Measurements from ENCODE around the gene STAT2. TPM values are rescaled to one million over a fixed set of nuclear protein-coding genes. Genes with fewer than 3 reads are reported as not detected.

STAT2 gene
- total and polyA plus RNA-seq, 9 of the 15 experiments (the other 6 are each of a cell fraction or from before 2014, with no cell fraction given), result 15.5 to 46.9 (median 40.1) TPM

DNA sequence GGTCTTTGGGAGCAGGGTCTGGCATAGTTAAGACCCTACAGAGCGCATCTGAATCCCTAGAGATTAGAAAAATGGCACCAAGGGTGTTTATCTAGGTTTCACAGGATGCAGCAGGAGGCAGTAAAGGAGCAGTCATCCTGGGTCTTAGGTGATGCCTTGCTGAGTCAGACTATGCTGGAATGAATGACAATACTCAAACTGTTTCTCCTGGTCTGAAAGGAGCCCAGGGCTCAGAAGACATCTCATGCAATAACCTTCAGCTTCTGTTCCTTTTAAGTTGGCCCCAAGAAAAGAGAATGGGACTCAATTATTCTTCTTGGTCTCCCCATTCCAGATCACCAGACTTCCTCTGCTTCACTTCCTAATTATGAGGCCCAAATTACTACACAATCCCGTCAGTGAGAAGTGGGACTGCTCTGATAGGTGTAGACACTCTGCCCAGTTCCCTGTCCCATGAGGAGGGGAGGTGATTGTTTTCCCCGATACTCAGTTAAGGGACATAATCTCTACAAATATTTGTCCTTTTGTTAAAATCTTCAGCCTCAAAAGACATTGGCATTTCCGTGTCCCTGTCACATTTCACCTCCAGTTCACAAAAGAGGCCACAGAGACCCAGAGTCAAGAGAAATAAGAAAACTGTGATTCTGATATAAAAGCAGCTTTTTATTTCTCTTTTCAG, 17.5 kb upstream of the STAT2 start (continued):
- TF ChIP-seq, protein P1, sequence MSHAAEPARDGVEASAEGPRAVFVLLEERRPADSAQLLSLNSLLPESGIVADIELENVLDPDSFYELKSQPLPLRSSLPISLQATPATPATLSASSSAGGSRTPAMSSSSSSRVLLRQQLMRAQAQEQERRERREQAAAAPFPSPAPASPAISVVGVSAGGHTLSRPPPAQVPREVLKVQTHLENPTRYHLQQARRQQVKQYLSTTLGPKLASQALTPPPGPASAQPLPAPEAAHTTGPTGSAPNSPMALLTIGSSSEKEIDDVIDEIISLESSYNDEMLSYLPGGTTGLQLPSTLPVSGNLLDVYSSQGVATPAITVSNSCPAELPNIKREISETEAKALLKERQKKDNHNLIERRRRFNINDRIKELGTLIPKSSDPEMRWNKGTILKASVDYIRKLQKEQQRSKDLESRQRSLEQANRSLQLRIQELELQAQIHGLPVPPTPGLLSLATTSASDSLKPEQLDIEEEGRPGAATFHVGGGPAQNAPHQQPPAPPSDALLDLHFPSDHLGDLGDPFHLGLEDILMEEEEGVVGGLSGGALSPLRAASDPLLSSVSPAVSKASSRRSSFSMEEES (CRISPR knock-in tag; IDR thresholded peaks at IDR 0.05), result no peak
- no peak for TF ChIP-seq PHTF2 (CRISPR knock-in tag; IDR thresholded peaks at IDR 0.05)
- TF ChIP-seq ZNF124 (CRISPR knock-in tag; IDR thresholded peaks at IDR 0.05), result no peak
- no peak for TF ChIP-seq FUS (optimal IDR thresholded peaks at IDR 0.05; ENCODE audit: low read depth, low read length)
- no peak for TF ChIP-seq NCOA4 (IDR thresholded peaks at IDR 0.05; ENCODE audit: partially characterized antibody)
- no peak for TF ChIP-seq NR1H2 (CRISPR knock-in tag; IDR thresholded peaks at IDR 0.05)
- TF ChIP-seq, protein P2, sequence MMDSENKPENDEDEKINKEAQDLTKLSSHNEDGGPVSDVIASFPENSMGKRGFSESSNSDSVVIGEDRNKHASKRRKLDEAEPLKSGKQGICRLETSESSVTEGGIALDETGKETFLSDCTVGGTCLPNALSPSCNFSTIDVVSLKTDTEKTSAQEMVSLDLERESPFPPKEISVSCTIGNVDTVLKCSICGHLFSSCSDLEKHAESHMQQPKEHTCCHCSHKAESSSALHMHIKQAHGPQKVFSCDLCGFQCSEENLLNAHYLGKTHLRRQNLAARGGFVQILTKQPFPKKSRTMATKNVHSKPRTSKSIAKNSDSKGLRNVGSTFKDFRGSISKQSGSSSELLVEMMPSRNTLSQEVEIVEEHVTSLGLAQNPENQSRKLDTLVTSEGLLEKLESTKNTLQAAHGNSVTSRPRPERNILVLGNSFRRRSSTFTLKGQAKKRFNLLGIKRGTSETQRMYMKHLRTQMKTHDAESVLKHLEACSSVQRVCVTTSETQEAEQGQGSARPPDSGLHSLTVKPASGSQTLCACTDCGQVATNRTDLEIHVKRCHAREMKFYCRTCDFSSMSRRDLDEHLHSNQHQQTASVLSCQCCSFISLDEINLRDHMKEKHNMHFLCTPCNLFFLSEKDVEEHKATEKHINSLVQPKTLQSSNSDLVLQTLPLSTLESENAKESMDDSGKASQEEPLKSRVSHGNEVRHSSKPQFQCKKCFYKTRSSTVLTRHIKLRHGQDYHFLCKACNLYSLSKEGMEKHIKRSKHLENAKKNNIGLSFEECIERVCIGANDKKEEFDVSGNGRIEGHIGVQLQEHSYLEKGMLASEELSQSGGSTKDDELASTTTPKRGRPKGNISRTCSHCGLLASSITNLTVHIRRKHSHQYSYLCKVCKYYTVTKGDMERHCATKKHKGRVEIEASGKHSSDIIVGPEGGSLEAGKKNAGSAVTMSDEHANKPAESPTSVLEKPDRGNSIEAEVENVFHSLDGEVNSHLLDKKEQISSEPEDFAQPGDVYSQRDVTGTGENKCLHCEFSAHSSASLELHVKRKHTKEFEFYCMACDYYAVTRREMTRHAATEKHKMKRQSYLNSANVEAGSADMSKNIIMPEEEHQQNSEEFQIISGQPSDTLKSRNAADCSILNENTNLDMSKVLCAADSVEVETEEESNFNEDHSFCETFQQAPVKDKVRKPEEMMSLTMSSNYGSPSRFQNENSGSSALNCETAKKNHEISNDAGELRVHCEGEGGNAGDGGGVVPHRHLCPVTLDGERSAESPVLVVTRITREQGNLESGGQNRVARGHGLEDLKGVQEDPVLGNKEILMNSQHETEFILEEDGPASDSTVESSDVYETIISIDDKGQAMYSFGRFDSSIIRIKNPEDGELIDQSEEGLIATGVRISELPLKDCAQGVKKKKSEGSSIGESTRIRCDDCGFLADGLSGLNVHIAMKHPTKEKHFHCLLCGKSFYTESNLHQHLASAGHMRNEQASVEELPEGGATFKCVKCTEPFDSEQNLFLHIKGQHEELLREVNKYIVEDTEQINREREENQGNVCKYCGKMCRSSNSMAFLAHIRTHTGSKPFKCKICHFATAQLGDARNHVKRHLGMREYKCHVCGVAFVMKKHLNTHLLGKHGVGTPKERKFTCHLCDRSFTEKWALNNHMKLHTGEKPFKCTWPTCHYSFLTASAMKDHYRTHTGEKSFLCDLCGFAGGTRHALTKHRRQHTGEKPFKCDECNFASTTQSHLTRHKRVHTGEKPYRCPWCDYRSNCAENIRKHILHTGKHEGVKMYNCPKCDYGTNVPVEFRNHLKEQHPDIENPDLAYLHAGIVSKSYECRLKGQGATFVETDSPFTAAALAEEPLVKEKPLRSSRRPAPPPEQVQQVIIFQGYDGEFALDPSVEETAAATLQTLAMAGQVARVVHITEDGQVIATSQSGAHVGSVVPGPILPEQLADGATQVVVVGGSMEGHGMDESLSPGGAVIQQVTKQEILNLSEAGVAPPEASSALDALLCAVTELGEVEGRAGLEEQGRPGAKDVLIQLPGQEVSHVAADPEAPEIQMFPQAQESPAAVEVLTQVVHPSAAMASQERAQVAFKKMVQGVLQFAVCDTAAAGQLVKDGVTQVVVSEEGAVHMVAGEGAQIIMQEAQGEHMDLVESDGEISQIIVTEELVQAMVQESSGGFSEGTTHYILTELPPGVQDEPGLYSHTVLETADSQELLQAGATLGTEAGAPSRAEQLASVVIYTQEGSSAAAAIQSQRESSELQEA (IDR thresholded peaks at IDR 0.05; ENCODE audit: low read depth), result no peak
- no peak for TF ChIP-seq ZKSCAN3 (CRISPR knock-in tag; IDR thresholded peaks at IDR 0.05)
- TF ChIP-seq TEAD2 (tag; IDR thresholded peaks at IDR 0.05), result no peak
- no peak for TF ChIP-seq HNRNPL (IDR thresholded peaks at IDR 0.05; ENCODE audit: low read depth, low read length)
- TF ChIP-seq, protein P3, sequence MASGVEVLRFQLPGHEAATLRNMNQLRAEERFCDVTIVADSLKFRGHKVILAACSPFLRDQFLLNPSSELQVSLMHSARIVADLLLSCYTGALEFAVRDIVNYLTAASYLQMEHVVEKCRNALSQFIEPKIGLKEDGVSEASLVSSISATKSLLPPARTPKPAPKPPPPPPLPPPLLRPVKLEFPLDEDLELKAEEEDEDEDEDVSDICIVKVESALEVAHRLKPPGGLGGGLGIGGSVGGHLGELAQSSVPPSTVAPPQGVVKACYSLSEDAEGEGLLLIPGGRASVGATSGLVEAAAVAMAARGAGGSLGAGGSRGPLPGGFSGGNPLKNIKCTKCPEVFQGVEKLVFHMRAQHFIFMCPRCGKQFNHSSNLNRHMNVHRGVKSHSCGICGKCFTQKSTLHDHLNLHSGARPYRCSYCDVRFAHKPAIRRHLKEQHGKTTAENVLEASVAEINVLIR (CRISPR knock-in tag; IDR thresholded peaks at IDR 0.05), result no peak
- peak; percentile 3 to 69; a peak in 1 of 4 replicates for TF ChIP-seq TEAD1 (CRISPR knock-in tag; IDR thresholded peaks at IDR 0.05)
- no peak for TF ChIP-seq HLTF (IDR thresholded peaks at IDR 0.05)
- TF ChIP-seq BRD4 (IDR thresholded peaks at IDR 0.05), result no peak
- TF ChIP-seq ZNF764 (CRISPR knock-in tag; IDR thresholded peaks at IDR 0.05; ENCODE audit: low read depth), result peak; percentile 67; the same call in 1 of the 2 replicates
- TF ChIP-seq BRF1 (IDR thresholded peaks at IDR 0.05; ENCODE audit: borderline replicate concordance, extremely low read depth, insufficient read length), result no peak
- TF ChIP-seq ZNF57 (CRISPR knock-in tag; IDR thresholded peaks at IDR 0.05), result no peak

Measured in K562 (cell line).